ENCODE results near the gene TMEM200C. TPM values are rescaled to one million over a fixed set of nuclear protein-coding genes. Genes with fewer than 3 reads are reported as not detected.

The TMEM200C gene
- polyA plus RNA-seq, 2 donors: 0.01 TPM; not detected in 1

DNA sequence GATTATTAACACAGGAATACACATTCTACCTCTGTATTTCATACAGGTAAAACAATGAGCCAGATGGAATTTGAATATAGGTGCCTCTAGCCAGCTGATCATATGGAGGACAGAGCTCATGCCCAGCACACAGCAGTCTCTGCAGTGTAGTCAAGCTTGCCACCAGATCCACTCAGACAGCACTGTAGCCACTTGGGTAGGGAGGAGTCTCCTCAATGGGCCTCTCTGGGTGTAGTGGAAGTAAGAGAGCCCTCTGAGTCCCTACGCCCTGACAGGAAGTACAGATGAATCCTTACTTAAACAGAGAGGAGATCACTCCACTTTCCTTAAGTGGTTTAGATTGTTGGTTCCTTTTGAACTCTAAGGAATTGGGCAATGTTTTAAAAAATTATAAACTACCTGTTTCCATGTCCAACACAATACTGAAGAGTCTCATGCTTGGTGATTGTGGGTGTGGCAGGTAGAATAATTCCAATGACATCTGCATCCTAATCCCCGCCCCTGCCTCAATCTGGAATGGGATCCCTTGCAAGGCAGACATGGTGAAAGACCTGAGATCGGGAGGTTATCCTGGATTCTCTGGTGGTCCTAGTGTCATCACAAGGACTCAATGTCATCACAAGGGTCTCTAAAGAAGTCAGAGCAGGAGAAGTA, 23.0 kb upstream of the TMEM200C start:
- Histone ChIP-seq H3K4me1 (ENCODE audit: control insufficient read depth in 2 of 2, insufficient read depth in 2 of 2, low read length in 1 of 2) (no peaks in the 10 kb centered on the region), H3K4me3 (ENCODE audit: low read depth in 1 of 2, low read length in 2 of 2) (no peak overlapping the region), H3K27me3 (ENCODE audit: control insufficient read depth in 1 of 2, insufficient read depth in 2 of 2, low read length in 2 of 2) (no peaks in the 10 kb centered on the region), H3K9me3 (ENCODE audit: control insufficient read depth in 2 of 2, insufficient read depth in 1 of 2, low read depth in 1 of 2, low read length in 1 of 2) (no peaks in the 10 kb centered on the region), H3K36me3 (ENCODE audit: control insufficient read depth in 2 of 2, insufficient read depth in 2 of 2, low read length in 1 of 2) (no peaks in the 10 kb centered on the region), H3K27ac (ENCODE audit: low read depth in 2 of 2, low read length in 1 of 2) (no peak overlapping the region)
- 80 to 82% methylated on average over 3 of the region's 3 CpGs for WGBS, 2 donors

DNA sequence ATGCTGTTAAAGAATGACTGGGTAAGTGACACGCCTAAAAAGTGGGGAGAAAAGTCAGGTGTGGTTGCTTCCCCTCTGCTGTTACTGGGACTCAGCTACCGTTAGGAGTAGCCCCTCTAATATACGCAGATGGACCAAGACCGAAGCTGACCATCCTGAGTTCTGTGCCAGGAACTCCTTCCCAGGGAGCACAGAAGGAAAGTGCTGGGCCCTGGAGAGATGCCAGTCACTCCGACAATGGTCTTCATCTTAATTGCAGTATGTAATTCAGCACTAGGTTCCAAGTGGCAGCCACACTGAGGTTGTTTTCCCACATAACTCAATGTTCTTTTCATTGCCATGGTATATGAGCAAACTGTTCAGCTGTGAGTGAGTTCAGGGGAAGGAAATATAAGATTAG, 19.6 kb upstream of the TMEM200C start:
- WGBS, 2 donors: 74 to 78% methylated on average over 5 of the region's 5 CpGs
- no peaks in the 10 kb centered on the region for H3K9me3 ChIP-seq (ENCODE audit: control insufficient read depth in 2 of 2, insufficient read depth in 1 of 2, low read depth in 1 of 2, low read length in 1 of 2)
- H3K27ac ChIP-seq (ENCODE audit: low read depth in 2 of 2, low read length in 1 of 2): no peak overlapping the region
- H3K4me3 ChIP-seq (ENCODE audit: low read depth in 1 of 2, low read length in 2 of 2): no peak overlapping the region
- no peaks in the 10 kb centered on the region for H3K36me3 ChIP-seq (ENCODE audit: control insufficient read depth in 2 of 2, insufficient read depth in 2 of 2, low read length in 1 of 2)
- H3K4me1 ChIP-seq (ENCODE audit: control insufficient read depth in 2 of 2, insufficient read depth in 2 of 2, low read length in 1 of 2): no peaks in the 10 kb centered on the region
- H3K27me3 ChIP-seq (ENCODE audit: control insufficient read depth in 1 of 2, insufficient read depth in 2 of 2, low read length in 2 of 2): no peaks in the 10 kb centered on the region

DNA sequence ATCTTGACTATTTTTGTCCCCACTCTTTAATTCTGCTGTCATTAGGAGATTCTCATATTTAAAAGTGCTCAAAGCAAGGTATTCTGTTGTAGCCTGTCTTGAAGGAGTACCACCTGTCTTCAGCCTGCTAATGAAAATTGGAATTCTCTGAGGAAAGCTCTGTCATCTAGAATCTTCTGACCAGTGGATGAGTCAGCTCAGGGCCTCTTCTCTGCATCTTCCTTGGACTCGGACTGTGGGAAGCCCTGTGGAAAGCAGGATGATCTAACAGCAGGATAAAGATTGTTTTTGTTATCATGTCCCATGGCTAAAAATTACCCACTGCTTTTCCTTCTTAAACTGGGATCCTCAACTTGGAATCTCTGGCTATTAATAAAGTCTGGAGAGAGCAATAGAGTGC, 18.7 kb upstream of the TMEM200C start:
- Histone ChIP-seq H3K9me3 (ENCODE audit: control insufficient read depth in 2 of 2, insufficient read depth in 1 of 2, low read depth in 1 of 2, low read length in 1 of 2) (no peaks in the 10 kb centered on the region), H3K4me3 (ENCODE audit: low read depth in 1 of 2, low read length in 2 of 2) (no peak overlapping the region), H3K27me3 (ENCODE audit: control insufficient read depth in 1 of 2, insufficient read depth in 2 of 2, low read length in 2 of 2) (no peaks in the 10 kb centered on the region), H3K36me3 (ENCODE audit: control insufficient read depth in 2 of 2, insufficient read depth in 2 of 2, low read length in 1 of 2) (no peaks in the 10 kb centered on the region), H3K27ac (ENCODE audit: low read depth in 2 of 2, low read length in 1 of 2) (no peak overlapping the region), H3K4me1 (ENCODE audit: control insufficient read depth in 2 of 2, insufficient read depth in 2 of 2, low read length in 1 of 2) (no peaks in the 10 kb centered on the region)
- WGBS, 2 donors: 50 to 52% methylated on average over 1 of the region's 1 CpG

DNA sequence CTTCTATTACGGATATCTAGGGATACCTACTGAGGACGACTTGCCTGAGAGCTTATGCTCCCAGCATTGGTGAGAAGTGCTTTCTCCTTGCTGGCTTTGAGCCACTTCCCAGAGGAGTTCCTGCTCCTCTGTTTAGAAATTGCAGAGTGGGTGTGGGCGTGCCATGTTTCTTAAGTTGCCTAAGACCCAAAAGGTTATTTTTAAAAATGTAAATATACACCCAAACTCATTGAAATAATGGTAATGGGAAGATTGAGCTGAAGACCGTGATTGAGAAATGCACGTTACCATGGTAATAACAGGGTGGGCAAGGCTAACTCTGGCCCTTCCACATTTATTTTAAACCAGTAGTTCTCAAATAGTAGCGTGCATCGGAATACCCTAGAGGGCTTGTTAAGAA, 17.2 kb upstream of the TMEM200C start:
- Histone ChIP-seq H3K36me3 (ENCODE audit: control insufficient read depth in 2 of 2, insufficient read depth in 2 of 2, low read length in 1 of 2) (no peaks in the 10 kb centered on the region), H3K4me3 (ENCODE audit: low read depth in 1 of 2, low read length in 2 of 2) (no peak overlapping the region), H3K27me3 (ENCODE audit: control insufficient read depth in 1 of 2, insufficient read depth in 2 of 2, low read length in 2 of 2) (no peaks in the 10 kb centered on the region), H3K4me1 (ENCODE audit: control insufficient read depth in 2 of 2, insufficient read depth in 2 of 2, low read length in 1 of 2) (no peaks in the 10 kb centered on the region), H3K9me3 (ENCODE audit: control insufficient read depth in 2 of 2, insufficient read depth in 1 of 2, low read depth in 1 of 2, low read length in 1 of 2) (no peaks in the 10 kb centered on the region), H3K27ac (ENCODE audit: low read depth in 2 of 2, low read length in 1 of 2) (no peak overlapping the region)
- WGBS, 2 donors: 73 to 74% methylated on average over 7 of the region's 7 CpGs

DNA sequence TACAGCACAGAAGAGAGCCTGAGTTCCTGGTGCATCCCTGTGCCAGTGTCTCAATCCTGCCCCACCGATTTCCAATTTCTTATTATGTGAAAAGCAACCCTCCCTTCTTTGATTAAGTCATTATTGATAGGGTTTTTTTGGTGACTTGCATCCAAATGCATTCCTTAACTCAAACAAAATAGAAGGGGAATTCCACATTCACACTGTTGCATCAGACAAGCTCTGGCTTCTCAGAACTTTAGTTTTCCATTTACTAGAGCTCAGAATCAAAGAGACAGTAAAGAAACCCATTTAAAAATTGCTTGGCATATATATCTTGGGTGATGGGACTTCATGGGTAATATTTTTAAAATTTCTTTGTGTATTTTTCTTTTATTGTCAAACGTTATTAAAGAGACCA, 13.8 kb upstream of the TMEM200C start:
- Histone ChIP-seq H3K27me3 (ENCODE audit: control insufficient read depth in 1 of 2, insufficient read depth in 2 of 2, low read length in 2 of 2) (no peaks in the 10 kb centered on the region), H3K9me3 (ENCODE audit: control insufficient read depth in 2 of 2, insufficient read depth in 1 of 2, low read depth in 1 of 2, low read length in 1 of 2) (no peaks in the 10 kb centered on the region), H3K4me3 (ENCODE audit: low read depth in 1 of 2, low read length in 2 of 2) (no peak overlapping the region), H3K36me3 (ENCODE audit: control insufficient read depth in 2 of 2, insufficient read depth in 2 of 2, low read length in 1 of 2) (no peaks in the 10 kb centered on the region), H3K4me1 (ENCODE audit: control insufficient read depth in 2 of 2, insufficient read depth in 2 of 2, low read length in 1 of 2) (no peaks in the 10 kb centered on the region), H3K27ac (ENCODE audit: low read depth in 2 of 2, low read length in 1 of 2) (no peak overlapping the region)
- WGBS, 2 donors: 47 to 55% methylated on average over 2 of the region's 2 CpGs

DNA sequence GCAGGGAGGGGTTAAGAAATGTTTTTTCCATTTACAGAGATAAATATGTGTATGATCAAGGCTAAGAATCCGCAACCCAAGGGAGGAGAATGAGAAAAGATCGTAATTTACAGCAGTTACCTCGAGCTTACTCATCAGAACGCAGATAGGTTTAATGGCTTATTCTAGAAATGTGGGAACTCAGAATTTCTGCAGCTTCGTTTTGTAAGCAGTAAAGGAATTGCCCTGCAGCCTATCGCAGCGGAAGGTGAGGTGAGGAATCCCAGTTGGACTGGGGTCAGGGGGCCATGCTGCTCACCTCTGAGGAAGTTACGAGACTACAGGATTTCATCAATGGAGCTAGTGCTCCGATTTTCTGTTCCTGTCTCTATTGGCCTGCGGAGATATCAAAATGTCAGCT, 8.1 kb upstream of the TMEM200C start:
- no peaks in the 10 kb centered on the region for H3K4me1 ChIP-seq (ENCODE audit: control insufficient read depth in 2 of 2, insufficient read depth in 2 of 2, low read length in 1 of 2)
- H3K4me3 ChIP-seq (ENCODE audit: low read depth in 1 of 2, low read length in 2 of 2): no peak overlapping the region
- no peaks in the 10 kb centered on the region for H3K27me3 ChIP-seq (ENCODE audit: control insufficient read depth in 1 of 2, insufficient read depth in 2 of 2, low read length in 2 of 2)
- H3K27ac ChIP-seq (ENCODE audit: low read depth in 2 of 2, low read length in 1 of 2): no peak overlapping the region
- WGBS, 2 donors: 79 to 84% methylated on average over 10 of the region's 10 CpGs
- H3K36me3 ChIP-seq (ENCODE audit: control insufficient read depth in 2 of 2, insufficient read depth in 2 of 2, low read length in 1 of 2): no peaks in the 10 kb centered on the region
- no peaks in the 10 kb centered on the region for H3K9me3 ChIP-seq (ENCODE audit: control insufficient read depth in 2 of 2, insufficient read depth in 1 of 2, low read depth in 1 of 2, low read length in 1 of 2)

DNA sequence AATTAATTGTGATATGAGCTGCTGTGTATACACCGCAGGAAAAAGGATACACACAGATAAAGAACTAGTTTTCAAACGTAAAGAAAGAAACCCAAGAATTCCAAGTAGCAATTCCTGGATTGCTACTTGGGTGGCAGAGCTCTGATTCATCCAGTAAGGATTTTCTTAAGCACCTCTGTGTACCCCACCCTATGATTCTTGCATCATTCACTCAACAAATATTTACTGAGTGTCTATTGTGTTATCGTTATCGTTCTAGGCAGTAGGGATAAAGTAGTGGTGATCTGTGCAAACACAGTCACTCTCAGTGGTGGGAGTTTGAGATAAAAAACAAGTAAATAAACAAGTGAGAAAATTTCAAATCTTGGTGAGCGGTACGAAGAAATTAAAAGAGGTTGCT, 4.9 kb upstream of the TMEM200C start:
- Histone ChIP-seq H3K27ac (ENCODE audit: low read depth in 2 of 2, low read length in 1 of 2) (no peak overlapping the region), H3K36me3 (ENCODE audit: control insufficient read depth in 2 of 2, insufficient read depth in 2 of 2, low read length in 1 of 2) (no peaks in the 10 kb centered on the region), H3K4me1 (ENCODE audit: control insufficient read depth in 2 of 2, insufficient read depth in 2 of 2, low read length in 1 of 2) (no peaks in the 10 kb centered on the region), H3K27me3 (ENCODE audit: control insufficient read depth in 1 of 2, insufficient read depth in 2 of 2, low read length in 2 of 2) (peaks cover 0 to 7% of the 10 kb centered on the region in 2 donors), H3K9me3 (ENCODE audit: control insufficient read depth in 2 of 2, insufficient read depth in 1 of 2, low read depth in 1 of 2, low read length in 1 of 2) (no peaks in the 10 kb centered on the region), H3K4me3 (ENCODE audit: low read depth in 1 of 2, low read length in 2 of 2) (no peak overlapping the region)
- 41 to 62% methylated on average over 6 of the region's 6 CpGs for WGBS, 2 donors

DNA sequence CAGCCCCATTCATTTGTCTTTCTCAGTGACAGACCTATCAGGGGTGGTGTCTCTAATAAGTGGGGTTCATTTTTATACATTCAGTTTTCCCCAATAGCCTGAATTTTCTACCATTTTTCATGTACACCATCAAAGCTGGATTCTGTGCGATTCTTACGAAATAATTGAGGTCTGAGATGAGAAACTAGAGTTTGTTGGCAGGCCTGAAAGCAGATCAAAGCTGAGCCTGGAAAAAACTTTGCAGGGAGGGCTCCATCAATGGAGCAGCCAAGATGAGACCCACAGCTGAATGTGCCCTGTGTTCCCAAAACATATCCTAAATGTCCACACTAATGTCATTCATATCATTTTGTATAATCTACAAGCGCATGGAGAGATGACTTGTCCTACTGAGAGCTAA, 4.5 kb upstream of the TMEM200C start:
- no peaks in the 10 kb centered on the region for H3K4me1 ChIP-seq (ENCODE audit: control insufficient read depth in 2 of 2, insufficient read depth in 2 of 2, low read length in 1 of 2)
- WGBS, 2 donors: 85 to 87% methylated on average over 3 of the region's 3 CpGs
- no peak overlapping the region for H3K27ac ChIP-seq (ENCODE audit: low read depth in 2 of 2, low read length in 1 of 2)
- no peak overlapping the region for H3K4me3 ChIP-seq (ENCODE audit: low read depth in 1 of 2, low read length in 2 of 2)
- no peaks in the 10 kb centered on the region for H3K36me3 ChIP-seq (ENCODE audit: control insufficient read depth in 2 of 2, insufficient read depth in 2 of 2, low read length in 1 of 2)
- peaks cover 0 to 9% of the 10 kb centered on the region in 2 donors for H3K27me3 ChIP-seq (ENCODE audit: control insufficient read depth in 1 of 2, insufficient read depth in 2 of 2, low read length in 2 of 2)
- no peaks in the 10 kb centered on the region for H3K9me3 ChIP-seq (ENCODE audit: control insufficient read depth in 2 of 2, insufficient read depth in 1 of 2, low read depth in 1 of 2, low read length in 1 of 2)

DNA sequence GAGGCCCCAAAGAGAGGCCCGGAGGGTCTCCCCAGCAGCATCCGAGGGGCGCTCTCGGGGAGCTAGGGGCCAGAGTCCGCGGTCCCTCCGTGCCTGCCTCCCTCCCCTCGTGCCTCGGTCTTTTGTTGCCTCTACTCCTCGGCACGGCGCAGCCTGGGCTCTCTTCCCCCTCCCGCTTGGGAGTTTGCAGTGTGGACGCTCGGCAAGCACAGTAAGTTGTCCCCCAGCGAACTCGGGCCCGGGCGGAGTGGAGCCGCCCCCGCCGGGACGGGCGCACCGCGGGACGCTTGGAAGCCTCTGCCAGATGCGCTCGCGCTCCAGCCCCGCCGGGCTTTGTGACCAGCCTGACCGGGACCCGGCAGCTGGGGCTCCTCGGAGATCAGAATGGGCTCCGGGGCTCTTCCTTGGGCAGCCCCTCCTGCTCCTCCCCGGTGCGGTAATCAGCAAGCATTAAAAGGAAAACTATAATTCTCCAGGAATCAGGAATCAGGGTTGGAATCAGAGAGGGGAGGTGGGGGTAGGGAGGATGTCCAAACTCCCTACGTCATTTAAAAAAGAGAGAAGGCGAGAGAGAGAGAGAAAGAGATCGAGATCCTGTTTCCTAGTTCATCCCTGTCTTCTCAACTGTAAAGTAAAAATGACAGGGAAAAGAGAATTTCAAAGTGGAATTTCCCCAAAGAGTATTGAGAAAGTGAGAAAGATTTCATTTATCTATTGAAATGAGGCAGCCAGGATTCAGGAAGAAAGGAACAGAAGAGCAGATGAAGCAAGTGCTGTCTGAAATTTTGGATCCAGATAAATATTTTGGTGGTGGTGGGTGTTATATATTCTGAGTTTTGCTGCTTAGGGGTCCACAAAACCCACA, 786 bp upstream of the TMEM200C start:
- H3K4me3 ChIP-seq (ENCODE audit: low read depth in 1 of 2, low read length in 2 of 2): peak overlapping the region; percentile 19 to 53
- peak overlapping the region in 1 of 2 donors; percentile 61 for H3K27ac ChIP-seq (ENCODE audit: low read depth in 2 of 2, low read length in 1 of 2)
- 4% methylated on average over 39 to 41 of the region's 41 CpGs for WGBS, 2 donors
- H3K9me3 ChIP-seq (ENCODE audit: control insufficient read depth in 2 of 2, insufficient read depth in 1 of 2, low read depth in 1 of 2, low read length in 1 of 2): peaks cover 0 to 2% of the 10 kb centered on the region in 2 donors
- no peaks in the 10 kb centered on the region for H3K36me3 ChIP-seq (ENCODE audit: control insufficient read depth in 2 of 2, insufficient read depth in 2 of 2, low read length in 1 of 2)
- peaks cover 2 to 9% of the 10 kb centered on the region in 2 donors for H3K4me1 ChIP-seq (ENCODE audit: control insufficient read depth in 2 of 2, insufficient read depth in 2 of 2, low read length in 1 of 2)
- H3K27me3 ChIP-seq (ENCODE audit: control insufficient read depth in 1 of 2, insufficient read depth in 2 of 2, low read length in 2 of 2): peaks cover 7 to 24% of the 10 kb centered on the region in 2 donors

All from esophagus (tissue), 2 donors.